HG02798 (cell line): ENCODE results near the gene MAD1L1.

Source experiments
- ATAC-seq: cut with Tn5 transposase; IDR thresholded peaks from one replicate; pipeline ENCODE4 v1.9.1; 2021; ENCODE audit warnings: mild to moderate bottlenecking; ENCODE audit not compliant: unreplicated experiment, poor library complexity

The MAD1L1 gene

DNA sequence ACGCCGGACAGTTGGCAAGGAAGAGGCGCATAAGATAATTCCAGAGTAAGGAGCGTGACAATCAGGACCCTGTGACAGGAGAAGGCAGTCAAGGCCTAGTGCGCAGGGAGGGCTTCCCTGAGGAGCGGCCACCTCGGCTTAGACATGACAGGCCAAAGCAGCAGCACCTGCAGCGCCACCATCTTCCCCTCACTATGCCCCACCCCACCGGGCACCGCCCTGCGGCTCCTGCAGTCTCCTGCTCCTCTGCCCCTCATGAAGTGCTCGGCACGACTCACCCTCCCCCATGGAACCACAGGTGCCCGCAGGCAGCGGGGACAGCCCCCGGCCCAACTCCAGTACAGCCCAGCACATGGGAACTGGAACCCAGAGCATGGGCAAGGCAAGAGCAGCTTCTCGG, 11.8 kb downstream of the MAD1L1 start:
- no peak for ATAC-seq

DNA sequence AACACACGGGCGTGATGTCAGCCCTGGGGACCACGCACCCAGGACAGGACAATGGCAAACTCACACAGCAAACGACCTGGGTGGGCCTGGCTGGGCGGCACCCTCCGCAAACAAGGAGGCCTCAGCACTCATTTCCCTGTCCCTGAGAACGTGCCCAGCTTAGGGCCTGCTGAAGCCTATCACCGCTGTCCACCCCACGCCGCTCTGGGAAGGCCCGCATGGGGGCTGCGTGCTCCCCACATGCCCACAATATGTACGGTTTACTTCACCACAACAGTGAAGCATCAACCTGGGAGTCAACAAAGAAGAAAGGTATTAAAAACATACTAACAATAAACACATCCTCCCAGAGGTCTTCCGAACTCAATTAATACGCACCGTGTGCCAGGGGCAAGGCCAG, 12.2 kb downstream of the MAD1L1 start:
- ATAC-seq = no peak

DNA sequence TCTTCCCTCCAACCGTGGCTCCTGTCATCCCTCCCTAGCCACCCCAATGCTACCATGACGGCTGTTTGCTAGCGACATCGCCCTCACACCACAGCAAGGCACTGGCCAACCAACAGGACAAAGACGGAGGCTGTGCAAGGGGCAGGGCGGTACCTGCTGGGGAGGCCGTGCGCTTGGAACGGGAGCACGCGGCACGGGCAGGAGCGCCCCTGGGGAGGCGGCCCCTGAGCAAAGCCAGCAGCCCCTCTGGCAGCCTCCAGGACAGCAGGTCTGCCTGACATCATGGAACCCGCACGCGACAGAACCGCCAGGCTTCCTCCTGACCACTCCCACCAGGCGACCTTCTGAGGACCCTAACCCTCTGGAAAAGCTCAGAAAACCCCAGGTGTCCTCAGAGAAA, 12.7 kb downstream of the MAD1L1 start:
- ATAC-seq = no peak

DNA sequence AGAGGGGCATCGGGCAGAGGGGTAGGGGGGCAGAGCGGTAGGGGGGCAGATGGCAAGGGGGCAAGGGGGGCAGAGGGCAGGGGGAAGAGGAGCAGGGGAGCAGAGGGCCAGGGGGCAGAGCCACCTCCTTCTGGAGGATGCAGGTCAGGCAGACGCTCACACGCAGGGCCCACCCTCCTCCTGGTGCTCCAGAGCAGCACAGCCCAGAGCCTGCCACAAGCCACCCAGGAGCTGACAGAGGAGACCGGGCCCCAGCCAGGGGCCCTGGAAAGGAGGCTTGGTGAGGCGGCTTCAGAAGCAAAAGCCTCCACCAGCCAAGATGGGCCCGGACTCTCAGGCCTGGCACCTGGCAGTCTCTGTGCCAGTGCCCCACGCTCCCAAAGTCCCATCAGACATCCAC, 13.1 kb downstream of the MAD1L1 start:
- ATAC-seq = no peak

DNA sequence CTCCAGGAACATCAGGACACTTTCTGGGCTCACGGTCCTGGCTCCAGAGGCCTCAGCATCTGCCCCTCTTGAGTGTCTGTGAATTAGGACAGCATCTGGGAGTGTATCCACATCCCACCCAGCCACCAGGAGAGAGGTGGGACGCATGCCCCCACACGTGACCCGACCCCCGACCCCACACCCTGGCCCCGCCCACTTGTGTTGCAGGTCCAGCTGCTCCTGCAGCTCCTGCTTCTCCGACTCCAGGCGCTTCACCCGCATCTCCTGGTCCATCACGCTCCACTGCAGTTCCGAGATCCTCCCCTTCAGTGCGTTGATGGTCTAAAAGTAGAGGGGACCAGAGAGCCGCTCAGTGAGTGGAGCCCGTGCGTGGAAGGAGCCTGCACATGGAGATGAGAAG, 13.6 kb downstream of the MAD1L1 start:
- ATAC-seq = no peak

DNA sequence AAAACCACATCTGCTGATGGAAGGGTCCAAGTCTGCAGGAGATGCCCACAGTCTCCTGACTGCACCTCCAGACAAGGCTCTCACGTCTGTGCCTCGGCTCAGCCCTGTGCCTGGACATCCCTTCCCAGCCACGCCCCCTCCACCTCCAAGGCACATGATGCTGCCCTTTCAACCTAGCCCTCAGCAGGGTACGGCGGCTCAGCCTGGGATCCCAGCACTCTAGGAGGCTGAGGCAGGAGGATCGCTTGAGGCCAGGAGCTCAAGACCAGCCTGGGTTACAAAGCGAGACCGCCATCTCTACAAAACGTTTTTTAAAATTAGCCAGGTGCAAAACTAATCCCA, 14.3 kb downstream of the MAD1L1 start:
- ATAC-seq = no peak

DNA sequence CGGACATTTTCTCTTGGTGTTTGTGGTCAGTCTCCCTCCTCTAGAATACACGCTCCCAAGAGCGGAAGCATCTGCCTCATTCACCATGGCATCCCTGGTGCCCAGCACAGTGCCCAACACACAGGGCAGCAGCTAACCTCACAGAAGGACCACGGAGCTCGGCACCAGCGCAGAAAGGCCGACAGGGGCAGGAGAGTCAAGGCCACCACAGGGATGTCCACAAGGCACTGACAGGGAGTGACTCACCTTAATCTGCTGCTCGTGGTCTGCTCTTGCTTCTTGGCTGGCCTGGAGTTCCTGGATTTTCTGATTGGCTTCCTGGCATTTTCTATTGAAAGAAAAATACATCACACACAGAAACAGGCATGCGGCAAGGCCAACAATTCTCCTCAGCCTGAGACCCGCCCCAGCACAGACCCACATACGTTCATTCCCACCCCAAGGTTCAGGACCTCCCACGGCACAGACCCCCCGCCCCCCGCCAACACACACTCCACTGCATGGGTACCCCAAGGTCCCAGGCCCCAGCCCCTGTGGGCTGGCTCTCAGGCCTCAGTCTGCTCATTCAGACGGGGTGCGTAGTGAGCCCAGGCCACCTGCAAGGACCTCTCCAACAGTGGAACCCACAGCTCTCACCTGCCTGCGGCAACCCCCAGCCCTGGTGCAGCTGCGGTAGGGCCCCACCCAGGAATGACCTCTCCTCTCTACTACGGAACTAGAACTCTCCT, 14.9 kb downstream of the MAD1L1 start:
- ATAC-seq = no peak

DNA sequence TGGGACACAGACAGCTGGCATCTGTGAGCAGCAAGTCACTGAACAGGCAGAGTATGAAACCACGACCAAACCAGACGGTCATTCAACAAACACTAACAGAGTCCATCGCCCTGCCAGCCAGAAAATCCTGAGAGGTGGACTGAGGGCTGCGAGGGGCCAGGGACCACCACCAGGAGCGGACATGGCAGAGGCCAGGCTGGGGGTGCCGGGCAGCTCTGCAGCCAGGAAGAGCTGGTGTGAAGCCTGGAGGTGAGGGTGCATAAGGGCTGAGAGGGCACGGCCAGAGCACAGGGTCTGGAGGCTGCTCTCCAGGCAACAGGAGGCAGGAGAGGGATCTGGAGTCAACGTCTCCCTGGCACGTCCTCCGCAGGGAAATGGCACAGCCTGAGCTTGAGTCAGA, 15.5 kb downstream of the MAD1L1 start:
- ATAC-seq = no peak

DNA sequence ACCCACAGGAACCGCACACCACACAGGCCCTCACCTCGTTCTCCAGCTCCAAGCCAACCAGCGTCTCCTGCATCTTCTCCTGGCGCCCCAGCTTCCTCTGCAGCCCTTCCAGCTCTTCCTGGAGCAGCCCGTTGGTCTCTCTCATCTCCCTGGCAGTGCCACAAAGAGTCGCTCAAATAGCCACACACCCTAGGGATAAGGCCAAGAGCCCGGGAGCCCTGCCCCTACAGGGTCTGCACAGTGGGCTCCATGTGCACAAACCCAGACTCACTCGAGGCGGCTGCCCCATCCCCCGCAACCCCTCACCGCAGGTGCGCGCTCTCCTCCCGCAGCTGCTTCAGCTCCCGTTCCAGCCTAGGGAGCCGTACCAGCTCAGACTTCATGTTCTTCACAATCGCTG, 16.9 kb downstream of the MAD1L1 start:
- no peak for ATAC-seq

DNA sequence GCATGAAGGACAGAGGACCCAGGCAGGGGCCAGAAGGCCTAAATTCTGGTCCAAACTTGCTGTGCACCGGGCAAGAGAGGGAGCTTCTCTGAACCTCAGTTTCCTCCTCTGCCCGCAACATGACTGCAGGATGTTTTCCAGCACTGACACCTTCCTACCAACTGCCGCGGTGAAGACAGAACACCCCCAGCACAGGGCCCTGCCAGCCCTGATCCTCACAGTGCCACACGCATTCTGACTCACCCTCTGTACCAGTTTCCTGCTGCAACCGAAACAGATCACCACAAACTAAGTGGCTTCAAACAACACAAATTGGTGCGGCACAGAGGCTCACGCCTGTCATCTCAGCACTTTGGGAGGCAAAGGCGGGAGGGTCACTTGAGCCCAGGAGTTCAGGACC, 18.1 kb downstream of the MAD1L1 start:
- ATAC-seq = no peak

DNA sequence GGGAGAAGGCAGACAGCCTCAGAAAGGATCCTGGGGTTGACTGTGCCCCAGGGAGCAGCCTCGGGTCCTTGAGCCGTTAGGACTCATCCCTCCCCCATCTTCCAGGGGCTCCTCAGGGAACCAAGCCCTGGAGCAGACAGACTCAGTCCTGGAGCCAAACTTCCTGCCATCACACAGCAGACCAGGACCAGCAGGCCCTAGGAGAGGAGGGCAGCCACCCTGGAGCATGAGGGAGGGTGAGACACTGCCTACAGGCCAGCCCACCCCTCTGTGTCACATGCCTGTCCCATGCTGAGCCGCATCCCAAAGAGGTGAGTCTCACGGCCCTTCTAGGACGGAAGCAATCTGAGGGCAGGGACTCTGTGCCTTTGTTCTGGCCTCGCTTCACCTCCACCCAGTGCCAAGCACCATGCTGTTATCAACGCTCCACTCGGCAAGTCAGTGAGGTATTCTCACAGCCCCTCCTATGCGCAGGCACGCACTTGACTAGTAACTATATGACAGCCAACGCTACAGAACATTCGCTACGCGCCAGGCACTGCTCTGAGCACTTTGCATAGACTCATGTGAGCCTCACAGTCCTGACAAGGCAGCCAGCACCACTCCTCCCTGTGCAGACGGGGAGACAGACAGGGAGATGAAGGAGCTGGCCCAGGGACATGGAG, 19.1 kb downstream of the MAD1L1 start:
- no peak for ATAC-seq

DNA sequence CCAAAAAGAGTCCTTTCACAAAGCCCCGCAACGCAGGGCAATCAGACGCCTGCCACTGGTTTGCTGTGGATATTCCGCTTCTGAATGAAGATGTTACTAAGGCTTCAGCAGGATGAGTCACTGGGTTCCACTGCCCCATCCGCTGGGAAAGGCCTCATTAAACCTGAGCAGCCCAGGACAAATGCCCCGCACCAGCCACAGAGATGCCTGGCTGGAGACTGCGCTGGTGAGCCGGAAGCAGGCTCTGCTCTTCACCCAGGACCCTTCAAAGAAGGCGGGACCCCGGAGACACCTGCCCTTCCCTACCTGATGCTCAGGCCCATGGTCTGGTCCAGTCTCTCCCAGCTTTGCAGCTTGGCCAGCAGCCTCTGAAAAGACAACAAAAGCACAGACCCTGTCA, 19.8 kb downstream of the MAD1L1 start:
- no peak for ATAC-seq

DNA sequence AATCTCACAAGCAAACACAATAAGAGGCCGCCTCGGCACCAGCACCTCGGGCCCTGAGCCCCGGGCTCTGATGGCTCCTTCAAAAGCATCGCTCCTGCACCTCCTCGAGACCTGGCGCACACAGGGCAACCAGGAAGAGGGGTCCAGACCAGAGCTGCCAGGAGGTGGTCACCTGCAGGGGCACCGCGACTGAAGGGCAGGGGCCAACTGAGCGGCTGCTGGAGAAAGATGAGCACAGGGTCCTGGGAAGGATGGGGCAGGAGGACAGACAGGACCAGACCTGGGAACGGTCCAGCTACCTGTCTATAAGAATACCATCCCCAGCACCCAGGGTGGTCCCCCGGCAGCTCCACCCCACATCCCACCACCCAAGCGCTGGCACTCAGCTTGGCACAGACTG, 20.8 kb downstream of the MAD1L1 start:
- no peak for ATAC-seq

DNA sequence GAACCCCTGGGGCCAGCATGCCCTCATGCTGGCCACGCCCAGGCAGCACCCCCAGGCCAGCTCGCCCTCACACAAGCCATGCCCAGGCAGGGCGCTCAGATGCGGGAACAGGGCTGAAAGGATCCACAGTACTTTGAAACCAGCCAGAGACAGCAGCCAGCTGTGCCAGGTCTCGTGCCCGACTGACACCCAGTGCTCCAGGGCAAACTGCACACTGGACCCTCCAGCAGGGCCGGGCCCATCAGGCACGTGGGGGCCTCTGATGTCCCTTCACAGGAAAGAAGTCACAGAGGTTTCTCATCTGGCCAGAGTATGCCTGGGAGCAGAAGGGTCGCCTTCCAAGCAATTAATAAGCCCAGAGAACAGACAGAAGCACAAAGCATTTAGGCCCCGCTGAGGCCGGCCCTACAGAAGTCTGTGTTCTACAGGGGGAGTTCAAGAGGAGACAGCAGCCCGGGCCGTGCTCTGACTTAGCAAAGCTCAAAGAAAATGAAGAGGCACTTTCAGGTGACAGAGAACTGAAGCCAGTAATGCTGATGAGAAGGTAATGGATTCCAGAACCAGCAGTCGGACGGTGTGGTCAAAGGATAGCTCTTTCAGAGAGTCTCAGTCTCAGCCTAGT, 21.4 kb downstream of the MAD1L1 start:
- no peak for ATAC-seq

DNA sequence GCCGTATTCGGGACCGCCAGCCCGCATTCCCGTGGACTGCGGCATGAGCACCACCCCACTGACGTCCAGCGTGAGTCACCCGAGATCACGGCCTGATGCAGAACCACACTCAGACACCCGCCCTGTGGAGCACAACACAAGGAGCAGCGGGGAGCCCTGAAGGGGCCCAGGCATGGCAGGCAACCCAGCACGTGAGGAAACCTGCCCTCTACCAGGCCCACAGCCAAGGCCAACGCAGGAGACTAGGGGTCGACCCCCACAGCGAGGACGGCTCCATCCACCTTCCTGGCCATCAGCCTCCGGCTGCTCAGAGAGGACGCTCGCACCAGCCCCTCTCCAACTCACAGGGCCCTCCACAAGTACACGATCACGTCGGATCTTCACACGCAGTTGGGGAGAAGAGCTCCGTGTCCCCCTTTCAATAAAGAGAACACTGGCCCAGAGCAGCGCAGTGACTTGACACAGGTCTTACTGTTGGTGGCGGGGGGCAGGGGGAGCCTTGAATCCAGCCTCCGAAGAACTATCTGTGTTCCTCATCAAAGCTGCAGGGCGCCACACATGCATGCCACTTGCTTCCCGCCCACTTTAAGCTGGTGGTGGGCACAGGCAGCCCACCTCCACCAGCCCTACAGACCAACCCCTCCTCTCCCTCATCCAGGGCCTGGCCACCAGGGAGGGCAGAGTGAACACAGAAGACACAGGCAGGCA, 22.0 kb downstream of the MAD1L1 start:
- ATAC-seq = no peak

DNA sequence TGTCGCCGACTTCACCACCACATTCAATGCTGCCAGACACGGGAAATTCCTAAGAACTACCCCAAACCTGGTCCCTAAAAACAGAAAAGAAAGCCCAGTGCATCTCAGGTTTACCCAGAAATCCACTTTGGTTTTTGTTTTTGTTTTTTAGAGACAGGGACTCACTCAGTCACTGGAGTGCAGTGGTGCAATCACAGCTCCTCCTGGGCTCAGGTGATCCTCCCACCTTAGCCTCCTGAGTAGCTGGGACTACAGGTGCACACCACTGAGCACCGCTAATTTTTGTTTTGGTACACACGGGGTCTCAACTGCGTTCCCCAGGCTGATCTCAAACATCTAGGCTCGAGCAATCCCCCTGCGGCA, 22.8 kb downstream of the MAD1L1 start:
- no peak for ATAC-seq

DNA sequence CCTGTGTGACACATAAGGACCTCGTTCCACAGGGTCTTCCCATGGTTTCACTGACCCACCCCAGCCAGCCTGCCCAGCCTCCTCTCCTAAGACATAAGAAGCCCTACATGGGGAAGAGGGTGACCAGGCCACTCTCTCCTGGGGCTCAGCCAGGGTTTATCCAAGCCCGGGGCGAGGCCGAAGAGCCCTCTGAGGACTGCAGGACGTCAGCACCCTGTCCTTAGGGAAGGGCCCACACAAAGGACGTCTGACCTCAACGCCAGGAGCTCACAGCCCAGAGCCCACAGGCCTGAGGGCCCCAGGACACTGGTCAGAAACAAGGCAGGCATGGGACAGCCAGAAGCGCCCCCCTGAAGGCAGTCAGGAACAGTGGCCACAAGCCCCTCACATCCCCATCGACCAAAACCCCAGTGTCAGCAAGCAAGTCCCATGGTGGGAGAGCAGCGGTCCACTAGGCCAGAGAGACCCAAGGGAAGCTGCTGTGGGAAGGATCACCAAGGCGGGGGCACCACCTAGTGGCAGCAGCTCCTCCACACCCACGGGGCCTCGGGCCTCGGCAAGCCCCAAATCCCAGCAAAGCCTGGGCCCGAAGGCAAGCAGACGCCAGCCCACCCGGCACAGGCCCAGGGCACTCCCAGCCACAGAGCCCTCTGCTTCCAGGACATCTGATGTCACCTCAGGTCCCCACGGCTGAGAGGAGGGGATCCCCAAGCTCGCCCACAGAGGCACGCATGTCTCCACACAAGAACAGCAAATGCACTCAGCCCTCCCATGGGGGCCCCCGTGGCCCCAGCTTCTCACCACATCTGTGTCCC, 23.4 kb downstream of the MAD1L1 start:
- peak; percentile 70 for ATAC-seq

DNA sequence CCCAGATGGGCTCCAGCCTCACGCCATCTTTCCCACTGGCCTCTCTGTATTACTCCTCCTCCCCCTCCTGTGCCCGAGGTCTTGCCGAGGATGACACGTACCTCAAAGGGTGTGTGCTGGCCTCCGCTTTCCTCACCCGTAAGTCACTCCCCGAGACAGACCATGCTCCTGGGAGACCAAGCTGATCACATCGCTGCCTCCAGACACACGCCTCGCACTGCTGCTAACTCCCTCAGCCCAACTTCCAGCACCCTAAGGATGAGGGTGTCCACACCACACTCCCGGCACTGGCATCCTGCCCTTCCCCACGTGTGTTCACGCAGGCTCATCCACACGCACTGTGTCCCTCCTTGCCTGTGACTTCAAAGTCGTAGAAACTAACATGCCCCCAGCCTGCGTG, 24.0 kb downstream of the MAD1L1 start:
- ATAC-seq = no peak

DNA sequence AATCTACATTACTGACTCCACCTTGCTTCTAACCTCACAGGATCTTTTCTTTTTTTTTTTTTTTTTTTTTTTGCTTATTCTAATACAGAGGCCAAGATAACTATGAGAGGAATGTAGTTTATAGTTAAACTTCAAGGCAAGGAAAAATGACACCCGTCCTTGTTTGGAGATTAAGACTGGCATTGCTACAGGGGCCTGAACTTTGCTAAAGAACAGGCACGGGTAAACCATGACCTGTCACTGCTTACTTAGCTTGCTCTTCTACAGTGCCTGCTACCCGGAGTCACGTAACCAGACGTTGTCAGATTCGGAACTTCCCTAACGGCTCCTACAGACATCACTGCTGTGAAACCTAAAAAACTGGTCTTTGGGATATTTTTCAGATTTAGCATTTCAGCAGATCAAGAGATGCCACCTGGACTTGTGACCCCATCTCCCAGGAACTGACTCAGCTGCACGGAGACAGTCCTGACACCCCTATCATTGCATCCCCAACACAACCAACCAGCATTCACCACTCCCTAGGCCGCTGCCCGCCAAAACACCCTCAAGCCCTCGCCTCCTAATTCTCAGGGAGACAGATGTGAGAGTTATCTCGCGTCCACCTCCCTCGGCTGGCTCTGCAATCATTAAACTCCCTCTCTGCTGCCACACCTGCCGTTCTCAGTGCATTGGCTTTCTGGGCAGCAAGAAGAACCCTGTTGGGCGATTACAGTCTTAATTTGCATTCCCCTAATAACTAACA, 27.5 kb downstream of the MAD1L1 start:
- no peak for ATAC-seq

DNA sequence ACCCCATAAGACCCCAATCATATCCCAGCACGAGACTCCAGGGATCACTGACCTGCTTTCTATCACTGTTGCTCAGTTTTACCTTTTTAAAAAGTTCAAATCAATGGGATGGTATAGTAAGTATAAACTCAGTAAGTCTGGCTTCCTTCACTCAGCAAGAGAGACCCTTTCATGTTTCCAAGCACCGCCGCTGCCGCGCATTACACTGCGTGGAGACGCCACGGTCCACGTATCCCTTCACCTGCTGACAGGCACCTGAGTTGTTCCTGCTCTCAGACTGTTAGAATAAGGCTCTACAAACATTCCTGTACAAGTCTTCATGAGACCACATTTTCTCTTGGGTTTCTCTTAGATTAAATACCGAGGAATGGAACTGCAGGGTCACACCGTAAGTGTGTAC, 28.3 kb downstream of the MAD1L1 start:
- ATAC-seq = no peak
